HepG2 (cell line): ENCODE measurements around the gene HIF1AN. TPM values are rescaled to one million over a fixed set of nuclear protein-coding genes. Genes with fewer than 3 reads are reported as not detected.
A peak's percentile ranks its signal among the peaks of the same experiment; 100 is the strongest.

ENCODE experiments used
- ARNT ChIP-seq: fragments of 450-650 bp; IDR thresholded peaks from 2 replicates; pipeline ENCODE4 v1.6.1; 2017
- EED ChIP-seq: sonication (generic); formaldehyde crosslinking; IDR thresholded peaks from 2 replicates; pipeline ENCODE4 v1.5.0; 2020; ENCODE audit warnings: mild to moderate bottlenecking, missing genetic modification reagents
- KDM5A ChIP-seq: fragments of 200-600 bp; sonication (generic); IDR thresholded peaks from 2 replicates; pipeline ENCODE4 v1.7.0; 2018; ENCODE audit warnings: antibody characterized with exemption, mild to moderate bottlenecking, low read length, borderline replicate concordance
- PAXIP1 ChIP-seq: sonication (generic); formaldehyde crosslinking; conservative IDR thresholded peaks from 2 replicates; pipeline ENCODE4 v1.4.0; 2020; ENCODE audit warnings: mild to moderate bottlenecking, missing genetic modification reagents, moderate library complexity
- PLRG1 ChIP-seq: fragments of 450-650 bp; conservative IDR thresholded peaks from 2 replicates; pipeline ENCODE4 v1.6.1; 2016
- RCOR2 ChIP-seq: IDR thresholded peaks from 2 replicates; pipeline ENCODE4 v1.6.1; 2016; ENCODE audit warnings: missing biosample characterization, missing genetic modification reagents
- SSRP1 ChIP-seq: IDR thresholded peaks from 2 replicates; pipeline ENCODE4 v1.6.1; 2016; ENCODE audit warnings: control low read depth
- TOPORS ChIP-seq: sonication (generic); formaldehyde crosslinking; IDR thresholded peaks from 2 replicates; pipeline ENCODE4 v1.8.0; 2023; ENCODE audit warnings: mild to moderate bottlenecking, missing genetic modification reagents
- ZNF160 ChIP-seq: sonication (generic); formaldehyde crosslinking; IDR thresholded peaks from 2 replicates; pipeline ENCODE4 v1.8.0; 2022; ENCODE audit warnings: mild to moderate bottlenecking, inconsistent platforms, missing genetic modification reagents
- ZNF18 ChIP-seq: sonication (generic); formaldehyde crosslinking; IDR thresholded peaks from 2 replicates; pipeline ENCODE4 v1.8.0; 2022; ENCODE audit warnings: mild to moderate bottlenecking, missing genetic modification reagents; ENCODE audit not compliant: insufficient replicate concordance
- ZNF335 ChIP-seq: sonication (generic); formaldehyde crosslinking; IDR thresholded peaks from 2 replicates; pipeline ENCODE4 v1.4.0; 2020; ENCODE audit warnings: missing genetic modification reagents
- ZNF44 ChIP-seq: sonication (generic); formaldehyde crosslinking; IDR thresholded peaks from 2 replicates; pipeline ENCODE4 v1.5.1; 2020; ENCODE audit warnings: mild to moderate bottlenecking, missing genetic modification reagents
- ZNF766 ChIP-seq: sonication (generic); formaldehyde crosslinking; IDR thresholded peaks from 2 replicates; pipeline ENCODE4 v1.5.0; 2020; ENCODE audit warnings: missing genetic modification reagents, borderline replicate concordance
- ZNF781 ChIP-seq: sonication (generic); formaldehyde crosslinking; IDR thresholded peaks from 2 replicates; pipeline ENCODE4 v1.5.1; 2020; ENCODE audit warnings: borderline replicate concordance, mild to moderate bottlenecking, missing genetic modification reagents; ENCODE audit errors: not compliant biosample characterization
- ZNF782 ChIP-seq: sonication (generic); formaldehyde crosslinking; IDR thresholded peaks from 2 replicates; pipeline ENCODE4 v1.4.0; 2020; ENCODE audit warnings: missing genetic modification reagents, mild to moderate bottlenecking, borderline replicate concordance
- polyA plus RNA-seq, 8 experiments: library from polyadenylated mRNA; depleted of rRNA in 3 of 8; stranded (reverse) in 7 of 8; unstranded in 1 of 8; fragments of >200 nt; fragmentation: Illumina TruSeq in 4 of 8; extraction: Trizol in 4 of 8; gene quantifications; 2 replicates each; pipeline versions ENCODE4 v1.2.1 to v1.2.3, GENCODE V29; 2011 to 2016; ENCODE audit warnings: low read depth in 4 of 8, missing spikeins in 1 of 8, mixed read lengths in 1 of 8; ENCODE audit not compliant: insufficient read depth in 1 of 8
- total RNA-seq, 5 experiments: library from RNA; depleted of rRNA; stranded (reverse); fragments of >200 nt; fragmentation: Illumina TruSeq; extraction: Trizol; gene quantifications; 2 replicates each; pipeline ENCODE4 v1.2.3, GENCODE V29; 2016; ENCODE audit warnings: low read depth in 1 of 5
- TF ChIP-seq, protein P1 (sequence below): sonication (generic); formaldehyde crosslinking; IDR thresholded peaks from 2 replicates; pipeline ENCODE4 v1.5.1; 2020; ENCODE audit warnings: mild to moderate bottlenecking, moderate library complexity, missing genetic modification reagents
- TF ChIP-seq, protein P2 (sequence below): IDR thresholded peaks from 2 replicates; pipeline ENCODE4 v1.6.1; 2018; ENCODE audit warnings: missing genetic modification reagents, mild to moderate bottlenecking, missing compliant biosample characterization
- TF ChIP-seq, protein P3 (sequence below): IDR thresholded peaks from 2 replicates; pipeline ENCODE4 v1.6.1; 2016; ENCODE audit warnings: low read depth, control low read depth
- TF ChIP-seq, protein P4 (sequence below): IDR thresholded peaks from 2 replicates; pipeline ENCODE4 v1.6.1; 2016; ENCODE audit warnings: control low read depth

The HIF1AN gene
- total and polyA plus RNA-seq, 2 of the 13 experiments (the other 11 are each of a cell fraction or from before 2014, with no cell fraction given): 8.6 to 10.7 TPM

- TF ChIP-seq ZNF160: no peak
- TF ChIP-seq ZNF44 (CRISPR knock-in tag): no peak
- TF ChIP-seq, protein P1, sequence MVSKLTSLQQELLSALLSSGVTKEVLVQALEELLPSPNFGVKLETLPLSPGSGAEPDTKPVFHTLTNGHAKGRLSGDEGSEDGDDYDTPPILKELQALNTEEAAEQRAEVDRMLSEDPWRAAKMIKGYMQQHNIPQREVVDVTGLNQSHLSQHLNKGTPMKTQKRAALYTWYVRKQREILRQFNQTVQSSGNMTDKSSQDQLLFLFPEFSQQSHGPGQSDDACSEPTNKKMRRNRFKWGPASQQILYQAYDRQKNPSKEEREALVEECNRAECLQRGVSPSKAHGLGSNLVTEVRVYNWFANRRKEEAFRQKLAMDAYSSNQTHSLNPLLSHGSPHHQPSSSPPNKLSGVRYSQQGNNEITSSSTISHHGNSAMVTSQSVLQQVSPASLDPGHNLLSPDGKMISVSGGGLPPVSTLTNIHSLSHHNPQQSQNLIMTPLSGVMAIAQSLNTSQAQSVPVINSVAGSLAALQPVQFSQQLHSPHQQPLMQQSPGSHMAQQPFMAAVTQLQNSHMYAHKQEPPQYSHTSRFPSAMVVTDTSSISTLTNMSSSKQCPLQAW (CRISPR knock-in tag): peak; percentile 73; the same call in 1 of the 2 replicates
- no peak for TF ChIP-seq RCOR2
- no peak for TF ChIP-seq EED (CRISPR knock-in tag)
- TF ChIP-seq, protein P2, sequence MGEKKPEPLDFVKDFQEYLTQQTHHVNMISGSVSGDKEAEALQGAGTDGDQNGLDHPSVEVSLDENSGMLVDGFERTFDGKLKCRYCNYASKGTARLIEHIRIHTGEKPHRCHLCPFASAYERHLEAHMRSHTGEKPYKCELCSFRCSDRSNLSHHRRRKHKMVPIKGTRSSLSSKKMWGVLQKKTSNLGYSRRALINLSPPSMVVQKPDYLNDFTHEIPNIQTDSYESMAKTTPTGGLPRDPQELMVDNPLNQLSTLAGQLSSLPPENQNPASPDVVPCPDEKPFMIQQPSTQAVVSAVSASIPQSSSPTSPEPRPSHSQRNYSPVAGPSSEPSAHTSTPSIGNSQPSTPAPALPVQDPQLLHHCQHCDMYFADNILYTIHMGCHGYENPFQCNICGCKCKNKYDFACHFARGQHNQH (CRISPR knock-in tag): peak; percentile 34; the same call in 1 of the 2 replicates
- no peak for TF ChIP-seq SSRP1 (CRISPR knock-in tag)
- TF ChIP-seq PAXIP1: 0 out of 2 replicates have a peak, but pooled peaks have one; percentile 8
- no peak for TF ChIP-seq ZNF335 (CRISPR knock-in tag)
- TF ChIP-seq ZNF18 (CRISPR knock-in tag): no peak
- TF ChIP-seq KDM5A: peak; percentile 54; the same call in 1 of the 2 replicates
- TF ChIP-seq, protein P3, sequence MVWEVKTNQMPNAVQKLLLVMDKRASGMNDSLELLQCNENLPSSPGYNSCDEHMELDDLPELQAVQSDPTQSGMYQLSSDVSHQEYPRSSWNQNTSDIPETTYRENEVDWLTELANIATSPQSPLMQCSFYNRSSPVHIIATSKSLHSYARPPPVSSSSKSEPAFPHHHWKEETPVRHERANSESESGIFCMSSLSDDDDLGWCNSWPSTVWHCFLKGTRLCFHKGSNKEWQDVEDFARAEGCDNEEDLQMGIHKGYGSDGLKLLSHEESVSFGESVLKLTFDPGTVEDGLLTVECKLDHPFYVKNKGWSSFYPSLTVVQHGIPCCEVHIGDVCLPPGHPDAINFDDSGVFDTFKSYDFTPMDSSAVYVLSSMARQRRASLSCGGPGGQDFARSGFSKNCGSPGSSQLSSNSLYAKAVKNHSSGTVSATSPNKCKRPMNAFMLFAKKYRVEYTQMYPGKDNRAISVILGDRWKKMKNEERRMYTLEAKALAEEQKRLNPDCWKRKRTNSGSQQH (CRISPR knock-in tag): no peak
- TF ChIP-seq, protein P4, sequence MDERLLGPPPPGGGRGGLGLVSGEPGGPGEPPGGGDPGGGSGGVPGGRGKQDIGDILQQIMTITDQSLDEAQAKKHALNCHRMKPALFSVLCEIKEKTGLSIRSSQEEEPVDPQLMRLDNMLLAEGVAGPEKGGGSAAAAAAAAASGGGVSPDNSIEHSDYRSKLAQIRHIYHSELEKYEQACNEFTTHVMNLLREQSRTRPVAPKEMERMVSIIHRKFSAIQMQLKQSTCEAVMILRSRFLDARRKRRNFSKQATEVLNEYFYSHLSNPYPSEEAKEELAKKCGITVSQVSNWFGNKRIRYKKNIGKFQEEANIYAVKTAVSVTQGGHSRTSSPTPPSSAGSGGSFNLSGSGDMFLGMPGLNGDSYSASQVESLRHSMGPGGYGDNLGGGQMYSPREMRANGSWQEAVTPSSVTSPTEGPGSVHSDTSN (CRISPR knock-in tag): no peak
- no peak for TF ChIP-seq ZNF782 (CRISPR knock-in tag)
- no peak for TF ChIP-seq PLRG1
- peak; percentile 77 for TF ChIP-seq ZNF781 (CRISPR knock-in tag)
- no peak for TF ChIP-seq ARNT
- no peak for TF ChIP-seq TOPORS (CRISPR knock-in tag)
- TF ChIP-seq ZNF766: no peak
Measured at GRCh38 chr10:100529475-100530298, 6.1 kb upstream of the HIF1AN start, which contains the start of gene NDUFB8 (continued).
